ENCODE data around the gene CHST15. TPM values are rescaled to one million over a fixed set of nuclear protein-coding genes. Genes with fewer than 3 reads are reported as not detected.

The CHST15 gene
- total and polyA plus RNA-seq, 2 of the 13 experiments (the other 11 are each of a cell fraction or from before 2014, with no cell fraction given), result 1.4 to 94.7 TPM

DNA sequence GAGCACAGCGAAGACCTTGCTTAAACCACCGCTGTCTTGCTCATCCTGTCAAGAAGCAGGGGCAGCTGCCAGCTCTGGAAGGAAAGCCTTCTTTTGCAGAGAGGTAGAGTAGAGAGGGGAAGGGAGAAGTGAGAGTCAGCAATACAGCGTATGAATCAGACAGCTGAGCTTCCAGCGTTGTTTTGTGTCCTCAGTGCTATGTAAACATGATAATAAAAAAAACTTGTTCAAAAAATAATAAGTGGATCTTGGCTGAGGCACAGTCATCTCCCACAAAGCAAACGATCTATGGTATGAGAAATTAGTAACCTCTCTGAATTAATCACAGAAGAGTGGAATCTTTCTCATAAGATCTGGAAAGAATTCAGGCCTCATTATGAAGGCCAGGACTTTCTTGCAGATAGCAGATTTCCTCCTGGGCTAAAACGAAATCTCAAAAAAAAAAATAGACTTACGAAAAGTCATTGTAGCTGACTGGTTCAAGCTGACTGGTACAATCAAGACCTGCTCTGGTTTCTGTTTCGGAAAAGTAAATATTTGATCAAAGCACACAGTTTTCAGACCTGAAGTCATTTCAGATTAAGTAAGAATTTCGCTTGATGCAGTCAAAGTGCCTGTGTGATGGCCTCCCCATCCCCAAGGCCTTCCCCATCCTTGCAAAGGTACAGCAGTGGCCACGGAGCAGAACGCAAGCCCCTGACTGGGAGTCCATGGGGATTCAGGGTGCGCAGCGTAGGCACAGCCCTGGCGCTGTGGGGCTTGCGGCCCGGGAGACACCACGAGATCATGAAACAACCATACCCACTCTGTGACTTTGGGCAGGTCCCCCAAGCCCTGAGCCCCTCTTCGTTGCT is 29.4 kb downstream of the CHST15 start (continued):
- TF ChIP-seq MZF1 (CRISPR knock-in tag; IDR thresholded peaks at IDR 0.05; ENCODE audit: borderline replicate concordance), result no peak
- TF ChIP-seq, protein P1, sequence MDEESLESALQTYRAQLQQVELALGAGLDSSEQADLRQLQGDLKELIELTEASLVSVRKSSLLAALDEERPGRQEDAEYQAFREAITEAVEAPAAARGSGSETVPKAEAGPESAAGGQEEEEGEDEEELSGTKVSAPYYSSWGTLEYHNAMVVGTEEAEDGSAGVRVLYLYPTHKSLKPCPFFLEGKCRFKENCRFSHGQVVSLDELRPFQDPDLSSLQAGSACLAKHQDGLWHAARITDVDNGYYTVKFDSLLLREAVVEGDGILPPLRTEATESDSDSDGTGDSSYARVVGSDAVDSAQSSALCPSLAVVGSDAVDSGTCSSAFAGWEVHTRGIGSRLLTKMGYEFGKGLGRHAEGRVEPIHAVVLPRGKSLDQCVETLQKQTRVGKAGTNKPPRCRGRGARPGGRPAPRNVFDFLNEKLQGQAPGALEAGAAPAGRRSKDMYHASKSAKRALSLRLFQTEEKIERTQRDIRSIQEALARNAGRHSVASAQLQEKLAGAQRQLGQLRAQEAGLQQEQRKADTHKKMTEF (CRISPR knock-in tag; IDR thresholded peaks at IDR 0.05), result peak; percentile 43; the same call in 1 of the 2 replicates
- TF ChIP-seq, protein P2, sequence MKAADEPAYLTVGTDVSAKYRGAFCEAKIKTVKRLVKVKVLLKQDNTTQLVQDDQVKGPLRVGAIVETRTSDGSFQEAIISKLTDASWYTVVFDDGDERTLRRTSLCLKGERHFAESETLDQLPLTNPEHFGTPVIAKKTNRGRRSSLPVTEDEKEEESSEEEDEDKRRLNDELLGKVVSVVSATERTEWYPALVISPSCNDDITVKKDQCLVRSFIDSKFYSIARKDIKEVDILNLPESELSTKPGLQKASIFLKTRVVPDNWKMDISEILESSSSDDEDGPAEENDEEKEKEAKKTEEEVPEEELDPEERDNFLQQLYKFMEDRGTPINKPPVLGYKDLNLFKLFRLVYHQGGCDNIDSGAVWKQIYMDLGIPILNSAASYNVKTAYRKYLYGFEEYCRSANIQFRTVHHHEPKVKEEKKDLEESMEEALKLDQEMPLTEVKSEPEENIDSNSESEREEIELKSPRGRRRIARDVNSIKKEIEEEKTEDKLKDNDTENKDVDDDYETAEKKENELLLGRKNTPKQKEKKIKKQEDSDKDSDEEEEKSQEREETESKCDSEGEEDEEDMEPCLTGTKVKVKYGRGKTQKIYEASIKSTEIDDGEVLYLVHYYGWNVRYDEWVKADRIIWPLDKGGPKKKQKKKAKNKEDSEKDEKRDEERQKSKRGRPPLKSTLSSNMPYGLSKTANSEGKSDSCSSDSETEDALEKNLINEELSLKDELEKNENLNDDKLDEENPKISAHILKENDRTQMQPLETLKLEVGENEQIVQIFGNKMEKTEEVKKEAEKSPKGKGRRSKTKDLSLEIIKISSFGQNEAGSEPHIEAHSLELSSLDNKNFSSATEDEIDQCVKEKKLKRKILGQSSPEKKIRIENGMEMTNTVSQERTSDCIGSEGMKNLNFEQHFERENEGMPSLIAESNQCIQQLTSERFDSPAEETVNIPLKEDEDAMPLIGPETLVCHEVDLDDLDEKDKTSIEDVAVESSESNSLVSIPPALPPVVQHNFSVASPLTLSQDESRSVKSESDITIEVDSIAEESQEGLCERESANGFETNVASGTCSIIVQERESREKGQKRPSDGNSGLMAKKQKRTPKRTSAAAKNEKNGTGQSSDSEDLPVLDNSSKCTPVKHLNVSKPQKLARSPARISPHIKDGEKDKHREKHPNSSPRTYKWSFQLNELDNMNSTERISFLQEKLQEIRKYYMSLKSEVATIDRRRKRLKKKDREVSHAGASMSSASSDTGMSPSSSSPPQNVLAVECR (CRISPR knock-in tag; IDR thresholded peaks at IDR 0.05; ENCODE audit: borderline replicate concordance), result no peak
- TF ChIP-seq, protein P3, sequence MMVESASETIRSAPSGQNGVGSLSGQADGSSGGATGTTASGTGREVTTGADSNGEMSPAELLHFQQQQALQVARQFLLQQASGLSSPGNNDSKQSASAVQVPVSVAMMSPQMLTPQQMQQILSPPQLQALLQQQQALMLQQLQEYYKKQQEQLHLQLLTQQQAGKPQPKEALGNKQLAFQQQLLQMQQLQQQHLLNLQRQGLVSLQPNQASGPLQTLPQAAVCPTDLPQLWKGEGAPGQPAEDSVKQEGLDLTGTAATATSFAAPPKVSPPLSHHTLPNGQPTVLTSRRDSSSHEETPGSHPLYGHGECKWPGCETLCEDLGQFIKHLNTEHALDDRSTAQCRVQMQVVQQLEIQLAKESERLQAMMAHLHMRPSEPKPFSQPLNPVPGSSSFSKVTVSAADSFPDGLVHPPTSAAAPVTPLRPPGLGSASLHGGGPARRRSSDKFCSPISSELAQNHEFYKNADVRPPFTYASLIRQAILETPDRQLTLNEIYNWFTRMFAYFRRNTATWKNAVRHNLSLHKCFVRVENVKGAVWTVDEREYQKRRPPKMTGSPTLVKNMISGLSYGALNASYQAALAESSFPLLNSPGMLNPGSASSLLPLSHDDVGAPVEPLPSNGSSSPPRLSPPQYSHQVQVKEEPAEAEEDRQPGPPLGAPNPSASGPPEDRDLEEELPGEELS (CRISPR knock-in tag; IDR thresholded peaks at IDR 0.05), result 0 out of 2 replicates have a peak, but pooled peaks have one; percentile 5
- TF ChIP-seq ZNF724P (CRISPR knock-in tag; IDR thresholded peaks at IDR 0.05; ENCODE audit: borderline replicate concordance), result no peak
- TF ChIP-seq ZNF557 (CRISPR knock-in tag; IDR thresholded peaks at IDR 0.05), result no peak
- TF ChIP-seq NCOA1 (CRISPR knock-in tag; IDR thresholded peaks at IDR 0.05), result no peak
- TF ChIP-seq, protein P4, sequence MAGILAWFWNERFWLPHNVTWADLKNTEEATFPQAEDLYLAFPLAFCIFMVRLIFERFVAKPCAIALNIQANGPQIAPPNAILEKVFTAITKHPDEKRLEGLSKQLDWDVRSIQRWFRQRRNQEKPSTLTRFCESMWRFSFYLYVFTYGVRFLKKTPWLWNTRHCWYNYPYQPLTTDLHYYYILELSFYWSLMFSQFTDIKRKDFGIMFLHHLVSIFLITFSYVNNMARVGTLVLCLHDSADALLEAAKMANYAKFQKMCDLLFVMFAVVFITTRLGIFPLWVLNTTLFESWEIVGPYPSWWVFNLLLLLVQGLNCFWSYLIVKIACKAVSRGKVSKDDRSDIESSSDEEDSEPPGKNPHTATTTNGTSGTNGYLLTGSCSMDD (CRISPR knock-in tag; IDR thresholded peaks at IDR 0.05), result no peak
- TF ChIP-seq, protein P5, sequence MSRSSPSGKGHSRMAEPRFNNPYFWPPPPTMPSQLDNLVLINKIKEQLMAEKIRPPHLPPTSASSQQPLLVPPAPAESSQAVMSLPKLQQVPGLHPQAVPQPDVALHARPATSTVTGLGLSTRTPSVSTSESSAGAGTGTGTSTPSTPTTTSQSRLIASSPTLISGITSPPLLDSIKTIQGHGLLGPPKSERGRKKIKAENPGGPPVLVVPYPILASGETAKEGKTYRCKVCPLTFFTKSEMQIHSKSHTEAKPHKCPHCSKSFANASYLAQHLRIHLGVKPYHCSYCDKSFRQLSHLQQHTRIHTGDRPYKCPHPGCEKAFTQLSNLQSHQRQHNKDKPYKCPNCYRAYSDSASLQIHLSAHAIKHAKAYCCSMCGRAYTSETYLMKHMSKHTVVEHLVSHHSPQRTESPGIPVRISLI (CRISPR knock-in tag; IDR thresholded peaks at IDR 0.05; ENCODE audit: borderline replicate concordance), result peak; percentile 30; the same call in 1 of the 2 replicates
- no peak for TF ChIP-seq CENPT (CRISPR knock-in tag; IDR thresholded peaks at IDR 0.05; ENCODE audit: low read depth)
- TF ChIP-seq ZKSCAN1 (IDR thresholded peaks at IDR 0.05; ENCODE audit: low read length), result no peak
- no peak for TF ChIP-seq CC2D1A (CRISPR knock-in tag; IDR thresholded peaks at IDR 0.05)
- no peak for TF ChIP-seq ZNF274 (CRISPR knock-in tag; IDR thresholded peaks at IDR 0.05)
- TF ChIP-seq, protein P6, sequence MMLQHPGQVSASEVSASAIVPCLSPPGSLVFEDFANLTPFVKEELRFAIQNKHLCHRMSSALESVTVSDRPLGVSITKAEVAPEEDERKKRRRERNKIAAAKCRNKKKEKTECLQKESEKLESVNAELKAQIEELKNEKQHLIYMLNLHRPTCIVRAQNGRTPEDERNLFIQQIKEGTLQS (CRISPR knock-in tag; IDR thresholded peaks at IDR 0.05), result no peak
- TF ChIP-seq, protein P7, sequence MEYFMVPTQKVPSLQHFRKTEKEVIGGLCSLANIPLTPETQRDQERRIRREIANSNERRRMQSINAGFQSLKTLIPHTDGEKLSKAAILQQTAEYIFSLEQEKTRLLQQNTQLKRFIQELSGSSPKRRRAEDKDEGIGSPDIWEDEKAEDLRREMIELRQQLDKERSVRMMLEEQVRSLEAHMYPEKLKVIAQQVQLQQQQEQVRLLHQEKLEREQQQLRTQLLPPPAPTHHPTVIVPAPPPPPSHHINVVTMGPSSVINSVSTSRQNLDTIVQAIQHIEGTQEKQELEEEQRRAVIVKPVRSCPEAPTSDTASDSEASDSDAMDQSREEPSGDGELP (IDR thresholded peaks at IDR 0.05; ENCODE audit: borderline replicate concordance, low read depth), result peak; percentile 12; the same call in 1 of the 2 replicates
- peak; percentile 4; the same call in 1 of the 2 replicates for TF ChIP-seq FOXA3 (CRISPR knock-in tag; IDR thresholded peaks at IDR 0.05)
- TF ChIP-seq ZFX (CRISPR knock-in tag; IDR thresholded peaks at IDR 0.05; ENCODE audit: low read depth), result 0 out of 2 replicates have a peak, but pooled peaks have one; percentile 27

All from HepG2 (cell line).